ENCODE data around the gene KCTD16.

The KCTD16 gene

DNA sequence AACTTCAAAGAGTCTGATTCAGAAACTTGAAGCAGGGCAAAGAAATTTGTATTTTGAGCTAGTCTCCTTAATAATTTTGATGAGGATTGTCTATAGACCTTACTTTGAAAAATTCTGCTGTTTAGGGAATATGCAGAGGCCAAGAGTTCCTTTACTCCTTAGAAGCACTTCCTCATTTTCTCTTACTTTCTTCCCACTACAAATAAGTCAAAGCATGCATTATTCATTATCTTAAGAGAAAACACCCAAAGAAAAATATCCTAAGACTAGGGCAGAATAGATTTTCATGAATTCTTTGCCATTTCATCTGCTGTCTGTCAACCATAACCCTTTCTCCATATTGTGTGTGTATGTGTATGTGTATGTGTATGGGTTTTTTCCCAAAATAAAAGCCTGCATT is 307.9 kb downstream of the KCTD16 start:
- no peak overlapping the region for H3K4me3 ChIP-seq
- no peak overlapping the region for H3K27ac ChIP-seq

DNA sequence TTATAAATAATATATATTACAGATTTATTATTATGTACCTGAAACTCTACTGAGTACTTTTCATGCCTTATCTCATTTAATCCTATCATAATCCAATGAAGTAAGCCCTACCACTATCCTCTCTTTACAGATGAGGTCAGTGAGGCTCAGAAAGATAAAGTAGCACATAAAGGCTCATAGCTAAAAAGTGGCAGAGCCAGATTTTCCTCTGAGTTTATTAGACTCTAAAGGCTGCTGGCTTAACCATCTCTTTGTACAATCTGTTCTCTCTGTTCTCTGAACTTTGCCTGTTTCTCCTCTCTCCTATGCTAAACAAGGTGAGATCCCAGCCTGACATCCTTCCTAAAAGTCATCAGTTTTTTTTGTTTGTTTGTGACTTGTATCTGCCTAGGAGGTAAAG is 311.2 kb downstream of the KCTD16 start:
- no peak overlapping the region for H3K4me3 ChIP-seq
- H3K27ac ChIP-seq, result no peak overlapping the region

DNA sequence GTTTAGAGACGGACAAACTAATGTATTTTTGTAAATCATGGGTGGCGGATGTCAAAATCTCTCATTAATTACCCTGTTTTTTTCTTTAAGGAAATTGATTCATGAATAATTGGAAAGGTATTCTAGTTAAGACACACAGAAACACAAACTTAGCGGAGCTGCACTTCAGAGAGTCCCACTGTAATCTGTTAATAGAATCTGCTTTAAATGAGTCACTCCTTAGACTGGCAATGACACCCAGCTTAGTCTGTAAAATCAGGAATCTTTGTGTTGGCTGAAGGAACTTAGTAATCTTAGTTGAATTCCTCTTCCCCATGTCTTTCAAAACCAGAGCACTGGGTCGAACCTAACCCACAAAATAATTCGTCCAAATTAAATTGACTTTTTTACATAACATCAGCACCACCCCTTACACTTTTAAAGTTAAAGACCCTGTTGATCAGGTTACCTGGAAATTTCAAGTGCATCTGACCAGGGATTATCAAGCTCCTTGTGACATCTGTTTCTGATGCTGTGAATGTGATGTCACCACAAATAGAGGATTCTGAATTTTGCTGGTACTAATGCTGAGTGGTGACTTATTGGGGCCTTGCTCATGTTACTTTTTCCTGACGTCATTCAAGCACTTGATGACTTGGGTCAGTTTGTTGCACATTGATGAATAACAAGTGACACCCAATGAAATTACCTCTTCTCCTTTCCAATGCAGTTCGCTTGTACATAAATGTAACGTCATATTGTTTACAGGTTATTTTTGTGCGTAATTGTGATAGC is 313.6 kb downstream of the KCTD16 start:
- Histone ChIP-seq H3K27ac (no peak overlapping the region), H3K4me3 (no peak overlapping the region)

DNA sequence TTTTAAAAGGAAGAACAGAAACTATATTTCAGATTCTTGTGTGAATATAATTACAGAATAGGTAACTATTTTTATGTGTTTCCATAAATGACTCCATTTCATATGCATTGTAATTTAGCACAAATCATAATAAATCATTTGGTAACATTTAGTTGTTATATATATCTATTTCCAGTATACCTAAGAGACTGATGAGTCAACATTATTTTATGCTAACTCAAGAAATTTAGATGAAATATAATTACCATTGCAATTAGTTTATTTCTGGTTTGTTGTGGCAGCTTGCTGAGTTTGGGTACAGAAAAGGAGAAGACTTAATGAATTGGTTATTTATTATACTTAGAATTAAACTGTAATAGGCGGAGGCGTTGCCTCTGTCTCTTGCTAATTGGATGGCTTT is 314.9 kb downstream of the KCTD16 start:
- no peak overlapping the region for H3K27ac ChIP-seq
- no peak overlapping the region for H3K4me3 ChIP-seq

DNA sequence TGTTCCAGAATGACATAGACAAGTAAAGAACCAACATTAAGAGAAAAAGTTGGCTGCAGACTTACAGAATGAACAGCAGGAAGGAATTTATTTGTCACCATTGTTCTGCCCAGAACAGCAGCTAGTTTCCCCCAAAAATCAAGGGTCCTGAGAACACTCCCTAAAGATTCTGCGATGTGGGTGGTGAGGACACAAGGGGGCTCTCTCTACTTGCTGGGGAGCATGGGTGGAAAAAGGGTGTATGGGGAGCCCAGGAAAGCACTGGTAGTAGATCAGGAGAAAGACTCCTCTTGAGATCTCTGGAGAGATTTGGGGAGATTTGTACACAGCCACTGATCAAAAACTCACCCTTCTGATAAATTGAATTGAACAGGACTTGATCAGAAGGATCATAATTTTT is 316.5 kb downstream of the KCTD16 start:
- H3K27ac ChIP-seq, result no peak overlapping the region
- H3K4me3 ChIP-seq, result no peak overlapping the region

DNA sequence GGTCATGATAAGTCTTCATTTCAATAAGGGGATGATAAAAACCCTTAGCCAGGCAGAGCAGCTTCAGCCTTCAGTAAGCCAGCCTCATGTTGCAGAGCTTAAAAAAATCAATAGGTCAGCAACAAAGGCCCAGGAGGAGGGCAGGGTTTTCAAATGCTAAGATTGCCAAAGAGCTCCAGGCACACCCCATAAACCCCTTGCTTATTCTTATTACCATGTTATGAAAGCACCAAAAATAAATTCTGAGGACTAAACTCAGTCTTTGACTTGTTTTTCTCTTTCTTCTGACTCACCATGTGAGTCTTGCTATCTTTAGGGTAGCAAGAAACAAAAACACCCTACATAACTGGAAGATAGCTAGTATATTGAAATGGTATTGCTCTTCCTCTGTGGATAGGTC is 317.1 kb downstream of the KCTD16 start:
- no peak overlapping the region for H3K27ac ChIP-seq
- H3K4me3 ChIP-seq, result no peak overlapping the region

DNA sequence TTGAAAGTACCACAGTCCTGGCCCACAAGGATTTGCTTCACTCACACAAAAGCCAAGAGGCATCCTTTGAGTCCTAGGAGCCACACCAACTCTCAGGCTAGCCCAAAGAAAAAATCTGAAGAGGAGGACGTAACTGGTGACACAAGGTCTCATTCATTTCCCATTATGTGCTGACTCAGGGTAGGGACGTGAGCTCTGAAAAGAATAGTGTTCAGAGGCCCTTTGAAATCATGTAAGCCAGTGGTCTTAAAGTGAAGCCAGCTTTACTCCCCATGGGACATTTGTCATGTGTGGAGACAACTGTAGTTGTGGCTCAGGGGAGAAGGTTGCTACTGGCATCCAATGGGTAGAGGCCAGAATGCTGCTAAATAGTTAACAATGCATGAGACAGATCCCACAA is 332.4 kb downstream of the KCTD16 start:
- H3K27ac ChIP-seq, result no peak overlapping the region
- H3K4me3 ChIP-seq, result no peak overlapping the region

DNA sequence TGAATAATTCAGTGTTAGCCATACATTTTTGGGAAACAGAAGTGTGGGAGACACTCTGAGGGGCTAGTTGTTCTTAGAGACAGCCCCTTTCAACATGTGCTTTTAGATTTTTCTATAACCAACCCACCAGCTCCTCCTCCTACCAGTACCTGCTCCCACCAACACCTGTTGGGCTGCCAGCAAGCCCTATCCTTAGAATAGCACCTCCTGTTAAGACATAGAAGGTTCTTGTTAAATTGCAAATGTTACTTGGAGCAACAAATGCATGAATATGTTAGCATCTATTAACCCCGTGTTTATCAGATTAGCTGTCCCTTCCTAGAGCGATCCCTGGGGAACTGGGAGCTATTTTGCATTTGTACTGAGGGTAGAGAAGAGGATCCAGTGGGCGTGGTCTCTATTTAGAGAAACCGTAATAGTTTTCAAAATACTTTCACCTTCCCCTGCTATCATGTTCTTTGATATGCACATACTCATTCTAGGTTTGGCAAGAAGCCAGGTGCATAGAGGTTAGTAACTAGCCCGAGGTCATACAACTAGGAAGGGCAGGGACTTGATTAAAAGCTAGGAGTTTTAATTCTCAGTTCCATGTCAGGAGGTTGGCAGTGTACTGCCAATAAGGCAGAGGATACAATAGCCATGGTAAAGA is 334.4 kb downstream of the KCTD16 start:
- H3K4me3 ChIP-seq, result no peak overlapping the region
- H3K27ac ChIP-seq, result no peak overlapping the region

DNA sequence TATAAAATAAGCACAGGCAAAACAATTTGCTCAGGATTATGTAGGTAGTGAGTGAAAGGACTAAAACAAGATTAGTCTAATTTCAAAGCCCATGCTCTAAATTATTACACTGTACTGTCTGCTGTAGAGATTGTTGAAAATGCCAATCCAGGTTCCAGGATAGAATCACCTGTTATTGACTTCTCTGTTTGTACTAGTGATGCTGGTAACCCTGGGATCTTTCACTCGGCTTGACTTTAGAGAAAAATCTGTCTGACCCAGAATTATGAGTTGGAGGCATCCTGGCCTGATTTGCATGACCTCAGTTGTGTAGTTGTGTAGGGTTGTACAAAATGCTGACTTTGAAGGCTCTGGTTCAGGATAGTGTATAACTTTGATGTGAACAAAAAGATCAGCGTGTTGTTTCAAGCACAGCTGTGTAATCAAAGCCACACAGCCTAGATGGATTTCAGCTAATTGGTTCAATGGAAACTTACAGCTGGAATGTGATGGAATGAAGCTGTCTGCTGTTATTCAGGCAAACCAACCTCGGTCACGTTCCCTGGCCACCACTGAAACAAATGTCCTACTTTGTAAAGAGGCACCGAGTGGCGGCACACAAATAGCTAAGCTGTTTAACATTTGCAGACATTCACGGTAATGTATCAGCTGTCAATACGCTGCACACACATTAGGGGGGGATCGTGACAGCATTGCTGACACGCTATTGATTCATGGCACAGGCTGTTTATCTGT is 340.3 kb downstream of the KCTD16 start:
- Histone ChIP-seq H3K27ac (no peak overlapping the region), H3K4me3 (no peak overlapping the region)

DNA sequence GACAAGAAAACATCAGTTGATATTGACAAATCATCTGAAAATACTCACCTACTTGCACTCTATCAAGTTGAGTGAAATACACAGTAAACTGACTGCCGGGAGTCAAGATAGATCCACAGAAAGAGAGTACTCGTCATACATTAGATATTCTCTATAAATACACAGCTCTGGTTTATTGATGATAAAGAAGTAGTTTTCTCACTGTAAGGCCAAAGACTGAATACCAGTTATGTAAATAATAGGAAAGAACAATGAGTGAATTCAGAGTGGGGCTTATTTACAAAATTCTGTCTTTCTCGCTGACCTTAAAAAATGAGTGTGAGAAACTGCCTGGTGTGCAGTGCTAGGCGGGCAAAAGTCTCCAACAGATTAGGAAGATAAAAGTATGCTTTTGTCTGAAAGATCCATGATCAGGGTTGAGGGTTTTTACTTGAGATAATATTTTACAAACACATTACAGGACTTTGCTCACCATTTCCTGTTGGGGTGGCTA is 341.0 kb downstream of the KCTD16 start:
- no peak overlapping the region for H3K27ac ChIP-seq
- H3K4me3 ChIP-seq, result no peak overlapping the region

DNA sequence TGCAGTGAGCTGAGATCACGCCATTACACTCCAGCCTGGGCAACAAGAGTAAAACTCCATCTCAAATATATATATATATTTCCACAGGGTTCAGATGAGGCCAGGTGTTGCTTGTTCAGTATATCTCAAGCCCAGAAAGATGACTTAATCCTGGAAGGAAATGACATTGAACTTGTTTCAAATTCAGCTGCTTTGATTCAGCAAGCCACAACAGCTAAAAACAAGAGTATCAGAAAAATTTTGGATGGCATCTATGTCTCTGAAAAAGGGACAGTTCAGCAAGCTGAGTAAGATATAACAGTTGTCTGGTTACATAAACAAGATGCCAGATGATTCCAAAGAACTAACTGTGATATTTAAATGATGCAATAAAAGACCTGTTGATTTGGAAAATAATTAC is 352.0 kb downstream of the KCTD16 start:
- Histone ChIP-seq H3K4me3 (no peak overlapping the region), H3K27ac (no peak overlapping the region)

DNA sequence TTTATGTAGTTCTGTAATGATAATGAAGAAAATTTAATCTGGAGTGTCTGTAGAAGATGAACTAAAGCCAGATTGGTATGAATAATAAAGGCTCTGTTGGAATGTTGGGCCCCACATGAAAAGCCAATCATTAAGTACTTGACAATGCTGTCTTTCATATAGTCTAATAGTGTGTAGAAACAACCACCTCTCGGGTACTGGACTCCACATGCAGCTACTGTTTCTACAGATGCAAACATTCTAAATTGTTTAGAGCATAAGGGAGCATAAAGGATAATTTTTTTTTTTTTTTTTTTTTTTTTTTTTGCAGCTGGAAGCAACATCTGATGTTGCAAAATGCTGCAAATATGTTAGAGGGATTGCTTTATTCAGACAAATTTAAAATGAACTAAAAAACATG is 354.3 kb downstream of the KCTD16 start:
- Histone ChIP-seq H3K4me3 (no peak overlapping the region), H3K27ac (no peak overlapping the region)

DNA sequence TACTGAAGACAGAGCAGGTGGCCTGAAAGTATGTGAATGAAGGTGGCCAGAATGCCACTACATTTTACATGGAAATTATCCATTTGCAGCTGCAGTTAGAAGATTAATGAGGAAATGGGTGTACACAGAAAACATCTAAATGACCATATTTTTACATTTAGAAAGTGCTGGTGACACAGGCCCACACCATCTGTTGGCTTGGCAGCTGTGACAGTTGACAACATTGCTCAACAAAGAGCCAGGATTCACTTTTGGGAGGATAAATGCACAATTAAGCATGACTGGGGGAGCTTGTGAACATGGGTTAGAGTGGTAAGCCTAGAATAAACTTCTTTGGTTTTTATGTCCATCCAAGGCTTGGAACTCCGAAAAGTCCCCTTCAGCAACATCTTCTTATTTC is 360.5 kb downstream of the KCTD16 start:
- Histone ChIP-seq H3K4me3 (no peak overlapping the region), H3K27ac (no peak overlapping the region)

Measured in skin epidermis (tissue), 12 donors.